ENCODE results near the gene SWI5.
"Not testable (repeated sequence)": the region's sequence is repeated elsewhere in the genome, so short reads cannot be mapped to it uniquely, and the experiment has no call there.

SWI5 gene

DNA sequence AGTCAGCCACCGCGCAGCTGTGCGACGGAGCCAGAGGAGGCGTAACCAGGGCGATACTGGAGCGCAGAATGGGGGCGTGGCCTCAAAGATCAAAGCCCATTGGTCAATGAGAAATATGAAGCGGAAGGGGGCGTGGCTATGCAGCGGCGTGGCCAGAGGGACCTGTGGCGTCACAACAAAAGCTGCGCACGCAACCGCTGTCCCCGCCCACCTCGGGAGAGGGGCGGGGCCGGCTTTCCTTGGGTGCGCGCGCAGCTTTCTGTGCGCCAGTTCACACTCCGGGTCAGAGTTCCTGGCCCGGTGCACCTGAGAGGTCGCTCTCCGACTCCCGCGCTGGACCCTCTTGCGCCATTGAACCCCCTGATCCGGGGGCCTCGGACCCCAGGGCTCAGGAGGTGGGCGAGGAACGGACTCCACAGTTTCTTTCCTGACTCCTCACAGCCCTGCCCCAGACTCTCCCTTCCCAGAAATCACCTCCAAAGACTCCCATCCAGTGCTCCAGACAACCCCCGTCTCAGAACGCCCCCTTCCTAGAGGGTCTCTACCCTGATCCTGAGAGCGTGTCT, at the start of gene SWI5:
TSS of gene SWI5 (plus strand) at position 269 of the 566 bp plus-strand sequence.
- Histone ChIP-seq H4K20me1 (ENCODE audit: insufficient read depth) (no peaks in the 10 kb centered on the region), H3K79me2 (ENCODE audit: insufficient read depth, low read depth) (peaks cover 9% of the 10 kb centered on the region; the same call in 1 of the 2 replicates), H3K4me1 (ENCODE audit: low read depth, poor library complexity, severe bottlenecking) (peaks cover 9% of the 10 kb centered on the region), H3K27me3 (ENCODE audit: insufficient read depth, low read depth) (no peaks in the 10 kb centered on the region), H2AFZ (ENCODE audit: low read depth) (peak within 1 kb of the TSS; percentile 86), H3K4me3 (IDR thresholded peaks at IDR 0.05; ENCODE audit: insufficient read depth, low read depth, low read length) (no peak within 1 kb of the TSS), H3K36me3 (ENCODE audit: insufficient read depth) (no peaks in the 10 kb centered on the region), H3K4me2 (peak within 1 kb of the TSS; percentile 100), H3K9ac (peak within 1 kb of the TSS; percentile 64), H3K27ac (no peak within 1 kb of the TSS)
- TF ChIP-seq, protein P1, sequence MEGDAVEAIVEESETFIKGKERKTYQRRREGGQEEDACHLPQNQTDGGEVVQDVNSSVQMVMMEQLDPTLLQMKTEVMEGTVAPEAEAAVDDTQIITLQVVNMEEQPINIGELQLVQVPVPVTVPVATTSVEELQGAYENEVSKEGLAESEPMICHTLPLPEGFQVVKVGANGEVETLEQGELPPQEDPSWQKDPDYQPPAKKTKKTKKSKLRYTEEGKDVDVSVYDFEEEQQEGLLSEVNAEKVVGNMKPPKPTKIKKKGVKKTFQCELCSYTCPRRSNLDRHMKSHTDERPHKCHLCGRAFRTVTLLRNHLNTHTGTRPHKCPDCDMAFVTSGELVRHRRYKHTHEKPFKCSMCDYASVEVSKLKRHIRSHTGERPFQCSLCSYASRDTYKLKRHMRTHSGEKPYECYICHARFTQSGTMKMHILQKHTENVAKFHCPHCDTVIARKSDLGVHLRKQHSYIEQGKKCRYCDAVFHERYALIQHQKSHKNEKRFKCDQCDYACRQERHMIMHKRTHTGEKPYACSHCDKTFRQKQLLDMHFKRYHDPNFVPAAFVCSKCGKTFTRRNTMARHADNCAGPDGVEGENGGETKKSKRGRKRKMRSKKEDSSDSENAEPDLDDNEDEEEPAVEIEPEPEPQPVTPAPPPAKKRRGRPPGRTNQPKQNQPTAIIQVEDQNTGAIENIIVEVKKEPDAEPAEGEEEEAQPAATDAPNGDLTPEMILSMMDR (conservative IDR thresholded peaks at IDR 0.05; ENCODE audit: low read depth, low read length) = no peak

DNA sequence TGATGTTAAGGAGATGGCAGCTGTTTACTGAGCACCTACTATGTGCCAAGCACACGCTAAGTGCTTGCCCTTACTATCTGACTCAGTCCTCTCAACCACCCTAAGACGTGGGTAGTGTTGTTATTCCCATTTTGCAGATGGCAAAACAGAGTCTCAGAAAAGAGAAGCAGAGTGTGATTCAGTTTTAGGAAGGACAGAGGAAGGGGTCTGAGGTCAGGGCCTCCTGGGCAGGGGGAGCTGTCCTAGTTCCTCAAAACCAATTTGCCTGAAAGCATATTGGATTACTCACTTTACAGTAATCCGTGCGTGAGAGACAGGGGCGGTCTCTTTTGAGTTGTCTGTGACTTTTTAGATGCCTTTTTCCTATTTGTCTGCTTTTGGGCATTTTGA, 49.7 kb upstream of the SWI5 start:
- H3K27ac ChIP-seq = no peak overlapping the region
- H3K4me2 ChIP-seq = no peak overlapping the region
- no peak overlapping the region for H2AFZ ChIP-seq (ENCODE audit: low read depth)
- TF ChIP-seq, protein P1 (conservative IDR thresholded peaks at IDR 0.05; ENCODE audit: low read depth, low read length) = no peak
- no peaks in the 10 kb centered on the region for H4K20me1 ChIP-seq (ENCODE audit: insufficient read depth)
- no peaks in the 10 kb centered on the region for H3K4me1 ChIP-seq (ENCODE audit: low read depth, poor library complexity, severe bottlenecking)
- no peaks in the 10 kb centered on the region for H3K79me2 ChIP-seq (ENCODE audit: insufficient read depth, low read depth)
- no peaks in the 10 kb centered on the region for H3K36me3 ChIP-seq (ENCODE audit: insufficient read depth)
- H3K4me3 ChIP-seq (IDR thresholded peaks at IDR 0.05; ENCODE audit: insufficient read depth, low read depth, low read length) = no peak overlapping the region
- H3K27me3 ChIP-seq (ENCODE audit: insufficient read depth, low read depth) = peaks cover 49% of the 10 kb centered on the region
- H3K9ac ChIP-seq = no peak overlapping the region

DNA sequence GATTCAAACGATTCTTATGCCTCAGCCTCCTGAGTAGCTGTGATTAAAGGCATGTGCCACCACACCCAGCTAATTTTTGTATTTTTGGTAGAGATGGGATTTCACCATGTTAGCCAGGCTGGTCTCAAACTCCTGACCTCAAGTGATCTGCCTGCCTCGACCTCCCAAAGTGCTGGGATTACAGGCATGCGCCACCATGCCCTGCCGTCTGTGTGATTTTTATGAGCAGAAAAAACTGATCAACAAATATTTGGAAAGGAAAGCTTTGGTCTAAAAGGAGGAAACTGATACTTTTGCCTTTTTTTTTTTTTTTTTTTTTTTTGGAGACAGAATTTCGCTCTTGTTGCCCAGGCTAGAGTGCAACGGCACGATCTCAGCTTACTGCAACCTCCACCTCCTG, 45.2 kb upstream of the SWI5 start:
- H3K4me3 ChIP-seq (IDR thresholded peaks at IDR 0.05; ENCODE audit: insufficient read depth, low read depth, low read length); H3K36me3 ChIP-seq (ENCODE audit: insufficient read depth); H2AFZ ChIP-seq (ENCODE audit: low read depth); H3K79me2 ChIP-seq (ENCODE audit: insufficient read depth, low read depth); H3K4me2 ChIP-seq; H3K27ac ChIP-seq; H3K9ac ChIP-seq; H3K4me1 ChIP-seq (ENCODE audit: low read depth, poor library complexity, severe bottlenecking); H4K20me1 ChIP-seq (ENCODE audit: insufficient read depth): not testable (repeated sequence)
- peaks cover 35% of the 10 kb centered on the region; the same call in 1 of the 2 replicates for H3K27me3 ChIP-seq (ENCODE audit: insufficient read depth, low read depth)

DNA sequence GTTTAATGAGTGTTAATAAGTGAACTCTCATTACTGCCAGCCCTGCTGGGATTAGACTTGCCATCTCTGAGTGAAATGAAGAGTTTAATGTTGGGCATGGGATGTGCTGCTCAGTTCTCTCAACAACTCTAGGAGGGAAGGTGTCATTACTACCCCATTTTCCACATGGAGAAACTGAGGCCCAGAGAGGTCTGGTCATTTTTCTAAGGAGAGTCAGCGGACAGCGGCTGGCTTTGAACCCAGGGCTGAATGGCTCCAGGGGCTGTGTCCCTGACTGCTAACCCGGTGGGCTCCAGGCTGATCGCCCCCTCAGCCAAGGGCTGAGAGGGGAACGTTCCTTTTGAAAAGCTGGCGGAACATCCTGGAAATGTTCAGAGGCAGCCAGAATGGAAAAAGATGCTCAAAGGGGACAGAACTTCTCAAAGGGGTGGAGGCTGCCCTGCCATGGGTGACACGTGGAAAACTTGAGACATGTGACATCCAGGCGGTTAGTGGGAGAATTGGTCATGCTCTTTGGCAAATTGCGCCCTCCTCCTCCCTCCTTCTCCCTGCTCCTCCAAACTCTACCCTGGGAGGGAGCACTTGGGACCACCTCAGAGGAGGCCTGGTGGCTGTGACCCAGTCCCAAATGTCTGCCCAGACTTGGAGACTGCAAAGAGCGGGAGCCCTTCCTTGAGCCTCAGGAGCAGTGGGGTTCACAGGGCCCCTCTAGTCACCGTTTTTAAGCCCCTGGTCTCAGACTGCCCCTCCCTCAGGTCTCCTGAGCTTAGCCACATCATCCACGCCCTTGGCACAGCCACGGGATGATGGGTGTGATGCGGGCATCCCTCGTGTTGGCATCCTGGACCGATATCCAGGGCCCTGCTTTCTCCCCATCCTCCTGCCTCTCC, 44.2 kb upstream of the SWI5 start:
- TF ChIP-seq, protein P1 (conservative IDR thresholded peaks at IDR 0.05; ENCODE audit: low read depth, low read length) = no peak

More for the DNA sequence above, 44.2 kb upstream of the SWI5 start:
- H3K4me3 ChIP-seq (IDR thresholded peaks at IDR 0.05; ENCODE audit: insufficient read depth, low read depth, low read length) = no peak overlapping the region
- no peaks in the 10 kb centered on the region for H3K36me3 ChIP-seq (ENCODE audit: insufficient read depth)
- H3K9ac ChIP-seq = no peak overlapping the region
- H3K79me2 ChIP-seq (ENCODE audit: insufficient read depth, low read depth) = no peaks in the 10 kb centered on the region
- no peaks in the 10 kb centered on the region for H3K4me1 ChIP-seq (ENCODE audit: low read depth, poor library complexity, severe bottlenecking)
- H4K20me1 ChIP-seq (ENCODE audit: insufficient read depth) = no peaks in the 10 kb centered on the region
- H3K4me2 ChIP-seq = no peak overlapping the region
- no peak overlapping the region for H3K27ac ChIP-seq
- no peak overlapping the region for H2AFZ ChIP-seq (ENCODE audit: low read depth)
- peaks cover 29% of the 10 kb centered on the region; the same call in 1 of the 2 replicates for H3K27me3 ChIP-seq (ENCODE audit: insufficient read depth, low read depth)
